HFF-Myc (cell line): ENCODE data around the gene PHGDH.
"Not testable (repeated sequence)": the region's sequence is repeated elsewhere in the genome, so short reads cannot be mapped to it uniquely, and the experiment has no call there.

Experiments used
- DNase-seq: peaks from one replicate; pipeline ENCODE4 v3.0.0-alpha.2; 2011; ENCODE audit warnings: low read depth; ENCODE audit errors: extremely low read depth
- H3K4me3 ChIP-seq: replicated peaks from 2 replicates; pipeline ENCODE4 v1.5.1; 2011; ENCODE audit warnings: low read depth, mild to moderate bottlenecking, control low read depth, low read length
- TF ChIP-seq, protein P1 (sequence below): IDR thresholded peaks from 2 replicates; pipeline ENCODE4 v1.5.1; 2012; ENCODE audit warnings: mild to moderate bottlenecking, low read depth, low read length, control low read depth; ENCODE audit errors: missing control alignments

The PHGDH gene

DNA sequence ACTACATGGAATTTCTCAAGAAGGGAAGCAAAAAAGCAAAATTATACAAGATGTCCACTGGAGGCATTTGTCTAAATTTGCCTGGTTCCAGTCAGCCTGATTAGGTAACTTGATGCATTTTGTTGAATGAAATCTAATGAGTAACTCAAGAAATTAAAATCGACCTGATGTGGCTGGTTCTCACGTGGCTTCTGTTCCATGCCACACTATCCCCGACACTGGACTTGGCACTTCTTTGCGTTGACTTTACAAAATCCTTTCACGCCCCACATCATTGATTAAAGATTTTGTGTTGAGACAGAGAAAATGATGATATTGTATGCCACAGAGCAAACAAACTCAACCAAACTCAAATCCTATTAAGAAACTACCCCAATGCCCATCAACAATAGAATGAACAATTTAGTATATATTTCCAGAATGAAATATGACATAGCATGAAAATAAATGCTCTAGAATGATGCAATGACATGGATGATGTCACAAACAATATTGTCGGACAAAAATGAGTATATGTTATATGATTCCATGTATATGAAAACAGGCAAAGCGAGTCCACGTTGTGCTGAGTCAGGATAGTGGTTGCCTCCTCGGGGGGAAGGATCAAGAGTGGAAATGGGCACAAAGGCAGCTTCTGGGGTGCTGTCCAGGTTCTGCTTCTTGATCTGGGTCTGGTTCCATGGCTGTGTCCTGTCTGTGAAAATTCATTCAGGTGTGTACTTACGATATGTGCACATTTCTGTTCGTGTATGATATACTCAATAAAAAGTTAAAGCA, 69.9 kb downstream of the PHGDH start:
- TF ChIP-seq, protein P1, sequence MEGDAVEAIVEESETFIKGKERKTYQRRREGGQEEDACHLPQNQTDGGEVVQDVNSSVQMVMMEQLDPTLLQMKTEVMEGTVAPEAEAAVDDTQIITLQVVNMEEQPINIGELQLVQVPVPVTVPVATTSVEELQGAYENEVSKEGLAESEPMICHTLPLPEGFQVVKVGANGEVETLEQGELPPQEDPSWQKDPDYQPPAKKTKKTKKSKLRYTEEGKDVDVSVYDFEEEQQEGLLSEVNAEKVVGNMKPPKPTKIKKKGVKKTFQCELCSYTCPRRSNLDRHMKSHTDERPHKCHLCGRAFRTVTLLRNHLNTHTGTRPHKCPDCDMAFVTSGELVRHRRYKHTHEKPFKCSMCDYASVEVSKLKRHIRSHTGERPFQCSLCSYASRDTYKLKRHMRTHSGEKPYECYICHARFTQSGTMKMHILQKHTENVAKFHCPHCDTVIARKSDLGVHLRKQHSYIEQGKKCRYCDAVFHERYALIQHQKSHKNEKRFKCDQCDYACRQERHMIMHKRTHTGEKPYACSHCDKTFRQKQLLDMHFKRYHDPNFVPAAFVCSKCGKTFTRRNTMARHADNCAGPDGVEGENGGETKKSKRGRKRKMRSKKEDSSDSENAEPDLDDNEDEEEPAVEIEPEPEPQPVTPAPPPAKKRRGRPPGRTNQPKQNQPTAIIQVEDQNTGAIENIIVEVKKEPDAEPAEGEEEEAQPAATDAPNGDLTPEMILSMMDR, result no peak
- DNase-seq, result no peak
- no peak overlapping the region for H3K4me3 ChIP-seq

- TF ChIP-seq, protein P1, result no peak
- no peak overlapping the region for H3K4me3 ChIP-seq
- DNase-seq, result no peak
These were observed 71.0 kb downstream of the PHGDH start for GRCh38 chr1:119782631-119783325.

DNA sequence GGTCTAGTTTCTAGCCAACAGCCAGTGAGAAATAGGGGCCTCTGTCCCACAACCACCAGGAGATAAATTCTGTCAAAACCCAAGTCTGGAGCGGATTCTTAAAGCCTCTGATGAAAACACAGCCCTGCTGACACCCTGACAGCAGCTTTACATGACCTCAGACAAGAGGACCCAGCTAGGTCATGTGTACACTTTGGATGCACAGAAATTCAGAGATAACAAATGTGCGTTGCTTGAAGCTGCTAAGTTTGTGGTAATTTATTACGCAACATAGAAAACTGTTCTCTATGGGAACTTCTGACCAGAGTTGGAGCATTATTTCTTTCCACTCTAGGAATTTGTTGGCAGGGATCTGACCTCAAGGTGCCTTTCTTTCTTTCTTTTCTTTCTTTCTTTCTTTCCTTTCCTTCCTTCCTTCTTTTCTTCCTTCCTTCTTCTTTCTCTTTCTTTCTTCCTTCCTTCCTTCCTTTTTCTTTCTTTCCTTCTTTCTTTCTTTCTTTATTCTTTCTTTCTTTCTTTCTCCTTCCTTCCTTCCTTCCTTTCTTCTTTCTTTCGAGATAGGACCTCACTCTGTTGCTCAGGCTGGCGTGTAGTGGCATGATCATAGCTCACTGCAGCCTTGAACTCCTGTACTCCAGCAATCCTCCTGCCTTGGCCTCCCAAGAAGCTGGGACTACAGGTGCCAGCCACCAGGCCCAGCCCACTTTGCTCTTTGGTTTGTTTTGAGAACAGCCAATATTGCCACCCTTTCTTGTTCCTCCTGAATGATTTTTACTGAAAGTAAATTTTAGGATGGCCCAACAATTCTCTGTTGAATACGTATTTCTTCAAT, 71.8 kb downstream of the PHGDH start:
- DNase-seq, result no peak
- TF ChIP-seq, protein P1, result no peak

DNA sequence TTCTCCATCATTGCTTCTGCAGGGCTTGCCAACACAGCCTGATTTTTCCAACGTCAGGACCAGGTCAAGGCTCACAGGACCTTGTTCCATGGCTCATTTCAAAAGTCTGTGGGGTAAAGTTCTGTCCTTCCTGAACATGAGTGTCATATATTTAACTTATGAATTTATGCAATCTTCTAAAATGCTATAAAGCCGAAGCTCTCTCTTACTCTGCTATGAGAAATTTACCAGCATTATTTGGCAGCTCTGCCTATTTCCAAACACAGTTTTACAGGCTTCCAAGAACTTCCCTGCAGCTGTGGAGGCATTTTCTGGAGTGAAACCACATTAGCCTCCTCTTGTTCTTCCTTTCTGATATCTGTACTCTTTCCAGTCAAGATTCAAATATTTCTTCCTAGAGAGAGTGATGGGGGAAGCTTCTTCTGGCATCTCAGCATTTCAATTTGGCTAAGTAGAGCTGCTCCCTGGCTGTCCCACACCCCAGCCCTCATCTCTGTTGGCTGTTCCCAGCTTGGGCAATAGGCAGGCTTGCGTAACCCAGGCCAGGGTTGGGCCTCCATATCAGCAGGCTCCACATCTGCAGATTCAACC, 72.6 kb downstream of the PHGDH start:
- TF ChIP-seq, protein P1, result no peak
- no peak for DNase-seq
- no peak overlapping the region for H3K4me3 ChIP-seq

More for the DNA sequence above, 71.8 kb downstream of the PHGDH start:
- H3K4me3 ChIP-seq, result no peak overlapping the region

DNA sequence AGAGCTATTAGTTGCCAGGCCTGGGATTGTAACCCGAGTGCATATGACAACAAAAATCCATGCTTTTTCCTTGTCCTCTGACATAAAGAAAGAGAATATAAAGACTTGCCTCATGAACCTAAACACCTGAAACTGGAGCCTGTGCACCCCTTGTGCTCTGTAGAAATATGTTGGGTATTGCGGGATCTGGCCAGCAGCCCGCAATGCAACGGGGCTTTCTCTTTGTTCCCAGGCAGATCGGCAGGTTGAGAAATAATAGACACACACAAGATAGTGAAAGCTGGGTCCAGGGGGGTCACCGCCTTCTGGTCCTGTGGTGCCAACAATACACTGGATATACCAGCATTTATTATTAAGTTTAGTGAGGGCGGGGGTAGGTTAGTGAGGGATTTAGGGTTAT, 74.3 kb downstream of the PHGDH start:
- DNase-seq, H3K4me3 ChIP-seq: not testable (repeated sequence)

- not testable (repeated sequence) for DNase-seq, H3K4me3 ChIP-seq
These were observed 74.8 kb downstream of the PHGDH start for GRCh38 chr1:119786473-119787050.

GRCh38 chr1:119787776-119788175, 76.0 kb downstream of the PHGDH start:
- TF ChIP-seq, protein P1, result no peak
- no peak for DNase-seq
- no peak overlapping the region for H3K4me3 ChIP-seq
